ENCODE data around the gene PIEZO1. TPM values are rescaled to one million over a fixed set of nuclear protein-coding genes. Genes with fewer than 3 reads are reported as not detected.

Gene PIEZO1
- total RNA-seq, 1 experiment from 2014 or later: 71.1 TPM

DNA sequence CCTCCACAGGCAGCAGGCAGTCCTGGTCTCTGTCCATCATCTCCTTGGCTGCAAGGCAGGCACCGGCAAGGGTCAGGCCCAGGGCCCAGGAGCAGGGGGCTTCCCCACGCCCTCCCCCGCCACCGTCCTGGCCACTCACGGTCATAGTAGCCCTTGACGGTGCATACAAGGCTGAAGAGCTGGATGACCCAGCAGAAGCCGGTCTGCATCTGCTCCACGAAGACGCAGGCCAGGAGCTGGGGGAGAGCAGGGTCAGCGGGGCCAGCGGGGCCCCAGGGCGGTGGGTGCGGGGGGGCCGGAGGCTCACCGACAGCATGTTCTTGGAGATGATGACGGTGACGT is 58.6 kb downstream of the PIEZO1 start:
- H3K27me3 ChIP-seq (ENCODE audit: insufficient read depth, low read length): no peaks in the 10 kb centered on the region
- no peak overlapping the region for H4K8ac ChIP-seq (replicated peaks; ENCODE audit: insufficient read length, low read depth, low read length)
- H3K9me3 ChIP-seq (ENCODE audit: control insufficient read depth, low read depth, low read length): no peaks in the 10 kb centered on the region
- no peak overlapping the region for H3K27ac Mint-ChIP-seq
- H2BK5ac ChIP-seq (ENCODE audit: insufficient read length, low read length): no peak overlapping the region
- H4K20me1 ChIP-seq (ENCODE audit: control insufficient read depth, insufficient read depth, insufficient read length): no peaks in the 10 kb centered on the region
- H3K27ac ChIP-seq (ENCODE audit: insufficient read length, low read depth, low read length): no peak overlapping the region
- H3K23ac ChIP-seq (ENCODE audit: insufficient read length, low read depth, low read length): no peak overlapping the region
- no peaks in the 10 kb centered on the region; the same call in 1 of the 2 replicates for H3K27me3 Mint-ChIP-seq (ENCODE audit: low read depth)
- no peak overlapping the region for H2BK20ac ChIP-seq (ENCODE audit: low read depth, low read length, poor library complexity, severe bottlenecking)
- TF ChIP-seq, protein P1, sequence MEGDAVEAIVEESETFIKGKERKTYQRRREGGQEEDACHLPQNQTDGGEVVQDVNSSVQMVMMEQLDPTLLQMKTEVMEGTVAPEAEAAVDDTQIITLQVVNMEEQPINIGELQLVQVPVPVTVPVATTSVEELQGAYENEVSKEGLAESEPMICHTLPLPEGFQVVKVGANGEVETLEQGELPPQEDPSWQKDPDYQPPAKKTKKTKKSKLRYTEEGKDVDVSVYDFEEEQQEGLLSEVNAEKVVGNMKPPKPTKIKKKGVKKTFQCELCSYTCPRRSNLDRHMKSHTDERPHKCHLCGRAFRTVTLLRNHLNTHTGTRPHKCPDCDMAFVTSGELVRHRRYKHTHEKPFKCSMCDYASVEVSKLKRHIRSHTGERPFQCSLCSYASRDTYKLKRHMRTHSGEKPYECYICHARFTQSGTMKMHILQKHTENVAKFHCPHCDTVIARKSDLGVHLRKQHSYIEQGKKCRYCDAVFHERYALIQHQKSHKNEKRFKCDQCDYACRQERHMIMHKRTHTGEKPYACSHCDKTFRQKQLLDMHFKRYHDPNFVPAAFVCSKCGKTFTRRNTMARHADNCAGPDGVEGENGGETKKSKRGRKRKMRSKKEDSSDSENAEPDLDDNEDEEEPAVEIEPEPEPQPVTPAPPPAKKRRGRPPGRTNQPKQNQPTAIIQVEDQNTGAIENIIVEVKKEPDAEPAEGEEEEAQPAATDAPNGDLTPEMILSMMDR (conservative IDR thresholded peaks at IDR 0.05): no peak
- WGBS (ENCODE audit: extremely low coverage, insufficient read length, low lambda C conversion rate): no CpG with 5 or more reads among the region's 17 CpGs
- H3K79me1 ChIP-seq (ENCODE audit: insufficient read depth, low read depth, low read length, poor library complexity, severe bottlenecking): no peaks in the 10 kb centered on the region
- no peak overlapping the region for H2BK15ac ChIP-seq (ENCODE audit: low read depth, low read length)
- no peaks in the 10 kb centered on the region for H3K23me2 ChIP-seq (ENCODE audit: insufficient read length, low read depth, low read length, poor library complexity, severe bottlenecking)
- H4K5ac ChIP-seq (ENCODE audit: insufficient read length, low read depth, low read length): no peak overlapping the region
- H3K79me2 ChIP-seq (ENCODE audit: insufficient read depth, low read length): no peaks in the 10 kb centered on the region
- no peak for DNase-seq
- H3K56ac ChIP-seq (ENCODE audit: insufficient read length, low read depth, low read length): no peak overlapping the region
- H2AK5ac ChIP-seq (ENCODE audit: insufficient read length, low read length): no peak overlapping the region
- H3K4me1 ChIP-seq (ENCODE audit: insufficient read depth, low read length): no peaks in the 10 kb centered on the region
- H3K18ac ChIP-seq (ENCODE audit: insufficient read length, low read depth, low read length): no peak overlapping the region
- no peak overlapping the region for H3K14ac ChIP-seq (ENCODE audit: insufficient read depth, low read length)
- no peaks in the 10 kb centered on the region for H3K4me1 Mint-ChIP-seq
- peaks cover 4 to 19% (median 10%) of the 10 kb centered on the region in 3 experiments; a peak in 5 of 7 replicates for H3K36me3 Mint-ChIP-seq (ENCODE audit: insufficient read depth in 1 of 3, low read depth in 3 of 3)
- no peak overlapping the region for H2AFZ ChIP-seq (ENCODE audit: low read length)
- H3K9me3 Mint-ChIP-seq: no peaks in the 10 kb centered on the region
- no peak overlapping the region for H3K4ac ChIP-seq (ENCODE audit: low read depth, low read length)
- no peak overlapping the region for H3K4me3 Mint-ChIP-seq
- no peak overlapping the region for H2BK120ac ChIP-seq (ENCODE audit: low read depth, low read length, poor library complexity, severe bottlenecking)
- H3K4me2 ChIP-seq (ENCODE audit: insufficient read depth, insufficient read length, low read length): no peak overlapping the region
- no peak overlapping the region for H2BK12ac ChIP-seq (ENCODE audit: insufficient read length, low read depth, low read length)
- no peak overlapping the region for H3K9ac ChIP-seq (ENCODE audit: extremely low read depth, insufficient read length, low read length)
- H4K91ac ChIP-seq (ENCODE audit: insufficient read length, low read depth, low read length): no peak overlapping the region
- no peak overlapping the region for H3T11ph ChIP-seq (ENCODE audit: low read length)
